Astrocyte (in vitro differentiated cells and primary cell): Measurements from ENCODE around the gene CDK15.

Experiments
- EZH2 ChIP-seq: IDR thresholded peaks from 2 replicates; pipeline ENCODE4 v1.6.1; 2012; ENCODE audit warnings: mild to moderate bottlenecking, low read length, inconsistent platforms; ENCODE audit not compliant: insufficient read depth
- TF ChIP-seq, protein P1 (sequence below): IDR thresholded peaks from 2 replicates; pipeline ENCODE4 v1.5.1; 2011; ENCODE audit warnings: low read depth, mild to moderate bottlenecking, inconsistent platforms, low read length, moderate library complexity; ENCODE audit not compliant: insufficient read depth

DNA sequence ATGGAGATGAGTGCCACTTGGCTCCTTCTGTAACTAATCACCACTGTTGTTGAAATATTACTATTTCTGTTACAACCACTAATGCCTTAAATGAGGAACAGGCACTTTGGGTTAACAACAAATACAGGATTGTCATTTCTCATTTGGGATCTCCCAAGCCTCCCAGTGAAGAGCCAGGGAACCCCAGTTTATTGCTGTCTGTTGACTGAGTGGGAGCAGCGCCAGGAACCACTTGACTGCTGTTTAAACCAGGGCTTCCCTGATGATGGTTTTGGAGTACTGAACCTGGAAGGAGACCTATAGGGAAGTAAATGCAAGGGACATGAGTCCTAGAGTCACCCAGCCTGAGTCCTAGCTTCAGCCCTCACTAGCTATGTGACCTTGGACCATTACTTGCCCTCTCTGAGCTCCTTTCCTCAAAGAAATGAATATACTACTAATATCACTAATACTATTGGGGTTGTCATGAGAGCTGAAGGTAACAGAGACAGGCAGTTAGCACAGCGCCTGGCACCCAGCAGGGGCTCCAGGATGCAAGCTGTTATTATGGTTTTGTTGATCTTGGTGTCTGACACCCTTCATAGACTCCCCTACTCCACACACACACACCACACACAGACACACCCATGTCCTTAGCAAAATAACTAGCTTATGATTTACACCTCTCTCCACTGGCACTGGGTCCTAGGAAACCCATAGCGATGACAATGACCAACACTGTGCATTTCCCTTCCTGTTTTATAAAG is 123.1 kb downstream of the CDK15 start:
- no peak for TF ChIP-seq EZH2
- TF ChIP-seq, protein P1, sequence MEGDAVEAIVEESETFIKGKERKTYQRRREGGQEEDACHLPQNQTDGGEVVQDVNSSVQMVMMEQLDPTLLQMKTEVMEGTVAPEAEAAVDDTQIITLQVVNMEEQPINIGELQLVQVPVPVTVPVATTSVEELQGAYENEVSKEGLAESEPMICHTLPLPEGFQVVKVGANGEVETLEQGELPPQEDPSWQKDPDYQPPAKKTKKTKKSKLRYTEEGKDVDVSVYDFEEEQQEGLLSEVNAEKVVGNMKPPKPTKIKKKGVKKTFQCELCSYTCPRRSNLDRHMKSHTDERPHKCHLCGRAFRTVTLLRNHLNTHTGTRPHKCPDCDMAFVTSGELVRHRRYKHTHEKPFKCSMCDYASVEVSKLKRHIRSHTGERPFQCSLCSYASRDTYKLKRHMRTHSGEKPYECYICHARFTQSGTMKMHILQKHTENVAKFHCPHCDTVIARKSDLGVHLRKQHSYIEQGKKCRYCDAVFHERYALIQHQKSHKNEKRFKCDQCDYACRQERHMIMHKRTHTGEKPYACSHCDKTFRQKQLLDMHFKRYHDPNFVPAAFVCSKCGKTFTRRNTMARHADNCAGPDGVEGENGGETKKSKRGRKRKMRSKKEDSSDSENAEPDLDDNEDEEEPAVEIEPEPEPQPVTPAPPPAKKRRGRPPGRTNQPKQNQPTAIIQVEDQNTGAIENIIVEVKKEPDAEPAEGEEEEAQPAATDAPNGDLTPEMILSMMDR, result no peak
